Mucosa of rectum (tissue), 2 donors: ENCODE data around the gene SNX21.
A peak's percentile ranks its signal among the peaks of the same experiment; 100 is the strongest.

ENCODE experiments used
- H3K27ac ChIP-seq, 2 donors: one replicate each; pipeline ENCODE4 v1.7.0; 2013; ENCODE audit warnings: inconsistent platforms in 2 of 2, low read depth in 2 of 2, low read length in 2 of 2
- H3K27me3 ChIP-seq, 2 donors: one replicate each; pipeline ENCODE4 v1.7.0; 2013; ENCODE audit warnings: low read length in 2 of 2; ENCODE audit not compliant: control insufficient read depth in 2 of 2, insufficient read depth in 2 of 2
- H3K36me3 ChIP-seq, 2 donors: one replicate each; pipeline ENCODE4 v1.7.0; 2013; ENCODE audit warnings: low read length in 2 of 2; ENCODE audit not compliant: control insufficient read depth in 2 of 2, insufficient read depth in 2 of 2
- H3K4me1 ChIP-seq, 2 donors: one replicate each; pipeline ENCODE4 v1.7.0; 2013; ENCODE audit warnings: low read length in 2 of 2, mild to moderate bottlenecking in 1 of 2; ENCODE audit not compliant: control insufficient read depth in 2 of 2, insufficient read depth in 2 of 2
- H3K4me3 ChIP-seq, 2 donors: one replicate each; pipeline ENCODE4 v1.7.0; 2013; ENCODE audit warnings: low read length in 2 of 2
- H3K9ac ChIP-seq, 2 donors: one replicate each; pipeline ENCODE4 v1.7.0; 2013; ENCODE audit warnings: low read length in 2 of 2, low read depth in 1 of 2, mild to moderate bottlenecking in 1 of 2
- H3K9me3 ChIP-seq, 2 donors: one replicate each; pipeline ENCODE4 v1.7.0; 2013; ENCODE audit warnings: low read length in 2 of 2; ENCODE audit not compliant: control insufficient read depth in 2 of 2
- donor health status: healthy.
- donor health status: Normal muscosa, but diverticular disease.

Gene SNX21

DNA sequence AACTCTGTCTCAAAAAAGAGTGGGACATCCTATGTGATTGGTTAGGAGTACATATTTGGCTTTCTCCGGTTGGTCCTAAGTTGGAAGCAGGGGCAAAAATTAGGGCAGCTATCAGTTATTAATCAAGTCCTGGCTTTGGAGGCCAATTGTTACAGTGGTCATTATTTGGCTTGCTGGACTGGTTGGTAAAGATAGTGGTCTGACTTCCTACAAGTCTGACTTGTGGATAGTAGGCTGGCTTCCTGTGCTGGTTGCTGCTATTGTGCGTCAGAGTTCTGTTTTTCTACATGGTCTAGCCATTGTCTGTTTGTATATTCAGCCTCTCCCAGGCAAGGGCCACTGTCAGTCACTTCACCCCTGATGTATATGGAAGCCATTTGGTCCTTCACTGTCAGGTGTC, 16.6 kb downstream of the SNX21 start:
- Histone ChIP-seq H3K27me3 (no peaks in the 10 kb centered on the region), H3K9me3 (no peaks in the 10 kb centered on the region), H3K36me3 (peaks cover 32 to 41% of the 10 kb centered on the region in 2 donors), H3K9ac (no peak overlapping the region), H3K4me1 (peaks cover 6% of the 10 kb centered on the region in 2 donors), H3K27ac (no peak overlapping the region), H3K4me3 (no peak overlapping the region)

DNA sequence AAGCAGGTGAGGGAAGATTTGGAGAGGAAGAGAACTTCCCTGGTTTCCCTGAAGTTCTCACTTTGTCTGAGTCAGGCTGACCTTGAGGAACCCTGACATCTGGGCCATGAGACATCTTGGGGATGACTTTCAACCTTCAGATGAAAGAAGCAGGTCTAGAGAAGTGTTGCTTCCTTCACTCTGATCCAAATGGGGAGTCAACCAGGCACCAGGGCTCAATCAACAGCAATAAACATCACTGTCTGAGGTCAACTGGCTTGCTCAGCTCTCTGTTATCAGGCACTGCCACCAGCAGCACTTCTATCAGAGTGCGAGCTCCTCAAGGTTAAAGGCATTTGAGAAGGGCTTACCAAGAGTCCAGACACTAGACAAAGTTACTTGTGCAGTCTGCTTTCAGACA, 17.3 kb downstream of the SNX21 start:
- peaks cover 9 to 10% of the 10 kb centered on the region in 2 donors for H3K4me1 ChIP-seq
- H3K9ac ChIP-seq: no peak overlapping the region
- peaks cover 29 to 36% of the 10 kb centered on the region in 2 donors for H3K36me3 ChIP-seq
- H3K27me3 ChIP-seq: no peaks in the 10 kb centered on the region
- no peaks in the 10 kb centered on the region for H3K9me3 ChIP-seq
- H3K4me3 ChIP-seq: no peak overlapping the region
- no peak overlapping the region for H3K27ac ChIP-seq

DNA sequence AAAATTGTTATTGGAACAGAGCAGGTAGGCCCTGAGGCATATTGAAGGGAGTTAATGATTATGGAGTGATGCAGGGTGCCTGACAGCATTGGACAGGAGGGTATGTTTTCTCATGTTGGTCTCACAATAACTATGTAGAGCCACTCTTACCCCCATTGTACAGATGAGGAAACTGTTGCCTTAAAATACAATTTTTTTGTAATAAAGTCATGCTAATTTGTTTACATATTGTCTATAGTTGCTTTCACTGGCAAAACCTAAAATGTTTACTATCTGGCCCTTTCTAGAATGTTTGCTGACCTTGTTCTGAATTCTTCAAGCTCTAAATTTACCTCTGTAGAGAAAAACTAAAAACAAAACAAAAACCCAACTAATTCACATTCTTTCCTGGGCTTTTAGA, 17.9 kb downstream of the SNX21 start:
- H3K27me3 ChIP-seq: no peaks in the 10 kb centered on the region
- no peak overlapping the region for H3K27ac ChIP-seq
- no peak overlapping the region for H3K9ac ChIP-seq
- H3K9me3 ChIP-seq: no peaks in the 10 kb centered on the region
- H3K4me3 ChIP-seq: no peak overlapping the region
- H3K36me3 ChIP-seq: peaks cover 24 to 32% of the 10 kb centered on the region in 2 donors
- peaks cover 11 to 15% of the 10 kb centered on the region in 2 donors for H3K4me1 ChIP-seq

DNA sequence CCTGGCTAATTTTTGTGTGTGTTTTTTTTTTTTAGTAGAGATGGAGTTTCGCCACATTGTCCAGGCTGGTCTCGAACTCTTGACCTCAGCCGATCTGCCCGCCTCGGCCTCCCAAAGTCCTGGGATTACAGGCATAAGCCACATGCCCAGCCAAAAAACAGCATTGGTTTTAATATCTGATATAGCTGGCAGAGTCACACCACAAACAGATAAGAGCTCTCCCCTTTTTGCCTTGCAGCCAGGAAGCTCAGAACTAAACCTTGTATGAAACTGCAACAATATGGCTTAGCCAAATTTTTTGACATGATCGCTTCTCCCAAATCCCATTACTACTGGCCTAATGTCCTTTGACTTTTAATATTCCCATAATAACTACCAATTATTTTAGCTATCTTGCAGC, 18.7 kb downstream of the SNX21 start:
- Histone ChIP-seq H3K27me3 (no peaks in the 10 kb centered on the region), H3K4me1 (peaks cover 11 to 18% of the 10 kb centered on the region in 2 donors)

DNA sequence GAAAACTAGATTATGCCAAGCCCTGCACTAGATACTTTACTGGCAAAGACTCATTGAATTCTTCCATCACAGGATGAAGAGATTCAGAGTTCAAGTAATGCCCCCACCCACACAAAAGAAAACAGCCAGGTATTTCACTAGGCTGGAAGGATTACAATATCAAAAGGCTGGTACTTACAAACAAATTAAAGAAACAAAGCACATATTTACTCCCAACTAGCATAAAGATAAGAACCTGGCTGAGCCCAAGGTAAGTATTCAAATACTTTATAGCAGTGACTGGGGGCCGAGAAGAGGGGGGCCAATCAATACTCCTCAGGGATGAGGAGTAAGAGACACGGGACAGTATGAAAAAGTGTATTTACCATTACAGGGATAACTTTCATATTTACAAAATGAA, 19.9 kb downstream of the SNX21 start:
- peaks cover 16 to 21% of the 10 kb centered on the region in 2 donors for H3K4me1 ChIP-seq
- no peaks in the 10 kb centered on the region for H3K27me3 ChIP-seq
- H3K9me3 ChIP-seq: no peaks in the 10 kb centered on the region
- no peak overlapping the region for H3K27ac ChIP-seq
- H3K36me3 ChIP-seq: peaks cover 19 to 20% of the 10 kb centered on the region in 2 donors
- no peak overlapping the region for H3K9ac ChIP-seq
- H3K4me3 ChIP-seq: no peak overlapping the region

More for the DNA sequence above, 18.7 kb downstream of the SNX21 start:
- H3K9ac ChIP-seq: no peak overlapping the region
- no peak overlapping the region for H3K27ac ChIP-seq
- H3K9me3 ChIP-seq: no peaks in the 10 kb centered on the region
- H3K4me3 ChIP-seq: no peak overlapping the region
- H3K36me3 ChIP-seq: peaks cover 22 to 26% of the 10 kb centered on the region in 2 donors

DNA sequence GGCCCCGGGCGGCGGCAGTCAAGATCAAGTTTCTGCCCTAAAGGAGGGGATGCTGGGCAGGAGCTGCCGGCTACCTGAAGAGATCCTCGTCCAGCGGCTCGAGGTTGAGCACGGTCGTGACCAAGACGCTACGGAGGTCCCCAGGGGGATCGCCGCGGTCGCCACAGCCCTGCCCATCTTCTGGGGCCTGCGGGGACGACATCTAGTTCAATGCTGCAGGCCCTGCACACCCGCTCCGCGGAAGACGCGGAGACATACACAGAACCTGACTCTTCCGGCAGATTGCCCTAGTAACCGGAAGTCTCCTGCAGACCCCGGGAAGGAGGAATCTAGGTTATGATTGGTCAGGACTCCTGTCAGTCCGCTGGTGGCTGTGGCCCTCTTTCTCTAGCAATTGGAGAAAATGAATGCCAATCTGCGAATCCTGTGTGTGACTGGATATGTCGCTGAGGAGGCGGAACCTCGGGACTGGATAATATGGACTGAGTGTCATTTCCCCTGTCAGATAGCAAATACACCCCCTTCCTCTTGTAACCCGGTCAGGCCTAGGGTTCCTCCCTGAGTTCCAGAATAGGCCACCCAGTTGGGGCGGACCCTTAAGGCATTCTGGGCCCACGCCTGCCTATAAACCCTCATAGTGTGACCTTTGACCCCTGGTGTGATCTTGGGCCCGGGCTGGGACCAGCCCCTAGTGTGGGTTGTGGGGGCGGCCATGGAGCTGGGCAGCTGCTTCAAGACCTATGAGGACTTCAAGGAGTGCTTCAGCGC, 23.7 kb downstream of the SNX21 start, which contains the start of the genes ACOT8 and ZSWIM3:
ACOT8 (minus strand) TSS at position 279 of the 768 bp plus-strand sequence; CDS start at position 202, 77 bp downstream.
ZSWIM3 (plus strand) TSS at position 501 of the 768 bp plus-strand sequence; CDS start at position 713, 212 bp downstream.
- Histone ChIP-seq H3K4me1 (peaks cover 23 to 29% of the 10 kb centered on the region in 2 donors), H3K9me3 (no peaks in the 10 kb centered on the region), H3K27me3 (no peaks in the 10 kb centered on the region), H3K9ac (peak within 1 kb of the TSS; percentile 84 to 91), H3K27ac (peak within 1 kb of the TSS; percentile 83 to 91), H3K36me3 (peaks cover 2 to 11% of the 10 kb centered on the region in 2 donors), H3K4me3 (peak within 1 kb of the TSS; percentile 95 to 96)

DNA sequence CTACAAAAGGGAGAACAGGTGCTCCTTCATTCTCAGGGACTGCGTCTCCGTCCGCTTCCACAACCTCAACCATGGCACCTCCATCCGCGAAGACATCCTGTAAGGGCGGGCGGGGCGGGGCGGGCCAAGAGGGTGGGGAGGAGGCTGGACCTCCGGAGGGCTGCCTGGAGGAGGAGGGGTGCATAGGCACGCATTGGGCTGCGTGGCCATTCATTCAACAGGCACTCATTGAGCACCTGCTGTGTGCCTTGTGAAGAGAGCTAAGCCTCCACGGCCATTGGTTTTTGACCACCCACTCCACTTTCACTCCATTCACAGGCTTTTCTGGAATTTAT, 24.2 kb downstream of the SNX21 start:
- Histone ChIP-seq H3K9me3 (no peaks in the 10 kb centered on the region), H3K4me1 (peaks cover 23 to 29% of the 10 kb centered on the region in 2 donors), H3K36me3 (peaks cover 2 to 11% of the 10 kb centered on the region in 2 donors), H3K9ac (peak overlapping the region; percentile 75 to 83), H3K4me3 (peak overlapping the region; percentile 95 to 96), H3K27me3 (no peaks in the 10 kb centered on the region), H3K27ac (peak overlapping the region; percentile 83 to 91)

DNA sequence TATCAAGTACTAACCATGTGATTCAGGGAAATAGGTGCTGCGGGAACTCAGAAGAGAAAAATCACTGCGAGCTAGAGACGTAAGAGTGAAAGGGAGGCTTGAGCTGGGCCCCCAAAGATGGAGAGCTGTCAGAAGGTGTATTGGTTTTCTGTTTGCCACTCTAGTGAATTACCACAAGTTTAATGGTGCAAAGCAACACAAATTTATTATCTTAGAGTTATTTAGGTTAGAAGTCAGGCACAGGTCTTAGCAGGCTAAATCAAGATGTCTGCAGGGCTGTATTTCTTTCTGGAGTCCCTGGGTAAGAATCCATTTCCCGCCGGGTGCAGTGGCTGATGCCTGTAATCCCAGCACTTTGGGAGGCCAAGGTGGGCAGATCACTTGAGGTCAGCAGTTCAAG, 26.3 kb downstream of the SNX21 start:
- H3K36me3 ChIP-seq: peaks cover 0 to 2% of the 10 kb centered on the region in 2 donors
- peaks cover 24 to 27% of the 10 kb centered on the region in 2 donors for H3K4me1 ChIP-seq
- no peaks in the 10 kb centered on the region for H3K27me3 ChIP-seq
- H3K9me3 ChIP-seq: no peaks in the 10 kb centered on the region
- no peak overlapping the region for H3K27ac ChIP-seq
- no peak overlapping the region for H3K9ac ChIP-seq
- no peak overlapping the region for H3K4me3 ChIP-seq

DNA sequence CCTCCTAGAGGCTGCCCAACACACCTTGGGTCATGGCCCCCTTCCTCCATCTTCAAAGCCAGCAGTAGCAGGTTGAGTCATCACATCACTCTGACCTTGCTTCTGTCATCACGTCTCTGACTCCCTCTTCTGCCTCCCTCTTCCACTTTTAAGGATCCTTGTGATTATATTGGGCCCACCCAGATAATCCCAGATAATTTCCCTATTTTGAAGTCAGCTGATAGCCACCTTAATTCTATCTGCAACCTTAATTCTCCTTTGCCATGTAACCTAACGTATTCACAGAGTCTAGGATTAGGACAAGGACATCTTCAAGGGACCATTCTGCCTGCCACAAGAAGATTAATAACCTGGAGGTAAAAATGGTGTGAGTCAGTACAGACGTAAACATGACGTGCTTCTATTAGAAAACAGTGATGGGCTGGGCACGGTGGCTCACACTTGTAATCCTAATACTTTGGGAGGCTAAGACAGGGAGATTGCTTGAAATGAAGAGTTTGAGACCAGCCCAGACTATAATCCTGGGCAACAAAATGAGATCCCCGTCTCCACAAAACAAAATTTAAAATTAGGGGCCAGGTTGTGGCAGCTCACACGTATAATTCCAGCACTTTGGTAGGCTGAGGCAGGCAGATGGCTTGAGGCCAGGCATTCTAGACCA, 27.1 kb downstream of the SNX21 start:
- Histone ChIP-seq H3K4me3 (no peak overlapping the region), H3K9me3 (no peaks in the 10 kb centered on the region), H3K9ac (no peak overlapping the region), H3K27me3 (no peaks in the 10 kb centered on the region), H3K27ac (peak overlapping the region; percentile 43 to 57), H3K4me1 (peaks cover 22% of the 10 kb centered on the region in 2 donors), H3K36me3 (no peaks in the 10 kb centered on the region)
